Pancreas (tissue), 10 donors: ENCODE measurements around the gene AFF3. TPM values are rescaled to one million over a fixed set of nuclear protein-coding genes. Genes with fewer than 3 reads are reported as not detected.
A peak's percentile ranks its signal among the peaks of the same experiment; 100 is the strongest.

ENCODE experiments used
- ATAC-seq, 4 donors: fragments of 200-7000 bp; cut with Tn5 transposase; one replicate each; pipeline versions ENCODE4 v1.8.0 to v1.9.1; 2020; ENCODE audit warnings: mild to moderate bottlenecking in 4 of 4, moderate library complexity in 4 of 4
- DNase-seq, 6 donors: peaks; one replicate each; pipeline ENCODE4 v3.0.0-alpha.2; 2020
- FAIRE-seq: peaks from 2 replicates; lab custom pipeline; 2012; peaks lifted over from hg19 to GRCh38; lab: Jason Lieb, UNC
- H3K27ac ChIP-seq, 4 donors: fragments of 200-600 bp; sonication (generic); 1 replicate in 3 of 4; 2 replicates in 1 of 4; pipeline versions ENCODE4 v1.5.0 to v1.8.0; 2020
- H3K27me3 ChIP-seq, 4 donors: fragments of 200-600 bp; one replicate each; pipeline ENCODE4 v1.8.0; 2021
- H3K36me3 ChIP-seq, 3 donors: fragments of 200-600 bp; sonication (generic) in 1 of 3; one replicate each; pipeline versions ENCODE4 v1.5.0 to v1.8.0; 2020 to 2021
- H3K4me1 ChIP-seq, 3 donors: fragments of 200-600 bp; one replicate each; pipeline ENCODE4 v1.8.0; 2021
- H3K4me3 ChIP-seq, 4 donors: fragments of 200-600 bp; sonication (generic) in 2 of 4; one replicate each; pipeline versions ENCODE4 v1.5.0 to v1.8.0; 2020 to 2021
- H3K9me3 ChIP-seq, 4 donors: fragments of 200-600 bp; one replicate each; pipeline ENCODE4 v1.8.0; 2021
- CTCF ChIP-seq, 4 donors: fragments of 200-600 bp; sonication (generic) in 3 of 4; IDR thresholded peaks; one replicate each; pipeline versions ENCODE4 v1.5.0 to v1.8.0; 2021; ENCODE audit warnings: antibody characterized with exemption in 4 of 4
- WGBS, 2 donors: extraction: QIAGEN DNeasy Blood & Tissue Kit; methylation state at CpG; one replicate each; pipeline ENCODE4 v1.1.7; 2013; 5-methylcytosine and 5-hydroxymethylcytosine counted together
- intact Hi-C, 3 donors: fragments of 100-400 bp; cut with DNase I; formaldehyde crosslinking; loops; one replicate each; pipeline versions ENCODE4 v1.11.1 to v1.14.2; 2022
- polyA plus RNA-seq, 2 donors: library from polyadenylated mRNA; stranded (reverse); fragments of 200-250 nt; gene quantifications; one replicate each; pipeline ENCODE4 v1.2.3, GENCODE V29; 2013
- total RNA-seq, 6 donors: library from RNA; stranded (reverse); fragmentation: NEBNext Ultra II Directional in 4 of 6; extraction: Animal tissue kit (Norgen Biotek cat#: 25700) in 4 of 6; gene quantifications; one replicate each; pipeline versions ENCODE4 v1.2.1 to v1.2.4, GENCODE V29; 2021 to 2023
- donor health status: healthy with polysubstance abuse.
- donor health status: DM: no; HTN: no; CAD: no; lungs with moderate emphysema.
- donor health status: DM: no; HTN: no; CAD: no.
- donor health status: control.
- donor health status: control.
- donor health status: Bipolar disorder and iron deficiency.
- donor health status: DM: yes; HTN: yes; CAD: no.
- donor health status: DM: no; HTN: no; CAD: no.
- donor health status: DM: no; HTN: no; CAD: no.
- donor health status: DM: yes; HTN: yes; CAD: no.

AFF3 gene
- total and polyA plus RNA-seq, 8 donors, result 0.19 to 1.1 (median 0.54) TPM

GRCh38 chr2:100013892-100014677 lies 128.3 kb downstream of the AFF3 start:
- 53 to 58% methylated on average over 5 of the region's 5 CpGs for WGBS, 2 donors
- FAIRE-seq (no peak), ATAC-seq (peak; percentile 53 to 74 (median 60)), DNase-seq (peak in 3 of 6 donors; percentile 4 to 62 (median 22))
- Histone ChIP-seq H3K4me1 (no peaks in the 10 kb centered on the region), H3K36me3 (no peaks in the 10 kb centered on the region), H3K27me3 (peaks cover 0 to 3% (median 0%) of the 10 kb centered on the region in 4 donors), H3K27ac (no peak overlapping the region), H3K9me3 (no peaks in the 10 kb centered on the region), H3K4me3 (no peak overlapping the region)
- TF ChIP-seq CTCF (IDR thresholded peaks at IDR 0.05), result no peak
- intact Hi-C loops, result no loop called here

GRCh38 chr2:100012561-100012960 lies 129.8 kb downstream of the AFF3 start:
- 80 to 85% methylated on average over 5 of the region's 5 CpGs for WGBS, 2 donors
- Histone ChIP-seq H3K27ac (no peak overlapping the region), H3K4me1 (no peaks in the 10 kb centered on the region), H3K9me3 (no peaks in the 10 kb centered on the region), H3K4me3 (no peak overlapping the region), H3K27me3 (peaks cover 0 to 3% (median 0%) of the 10 kb centered on the region in 4 donors), H3K36me3 (no peaks in the 10 kb centered on the region)
- TF ChIP-seq CTCF (IDR thresholded peaks at IDR 0.05), result no peak
- FAIRE-seq (no peak), DNase-seq (no peak), ATAC-seq (no peak)
- intact Hi-C loops, result no loop called here

DNA sequence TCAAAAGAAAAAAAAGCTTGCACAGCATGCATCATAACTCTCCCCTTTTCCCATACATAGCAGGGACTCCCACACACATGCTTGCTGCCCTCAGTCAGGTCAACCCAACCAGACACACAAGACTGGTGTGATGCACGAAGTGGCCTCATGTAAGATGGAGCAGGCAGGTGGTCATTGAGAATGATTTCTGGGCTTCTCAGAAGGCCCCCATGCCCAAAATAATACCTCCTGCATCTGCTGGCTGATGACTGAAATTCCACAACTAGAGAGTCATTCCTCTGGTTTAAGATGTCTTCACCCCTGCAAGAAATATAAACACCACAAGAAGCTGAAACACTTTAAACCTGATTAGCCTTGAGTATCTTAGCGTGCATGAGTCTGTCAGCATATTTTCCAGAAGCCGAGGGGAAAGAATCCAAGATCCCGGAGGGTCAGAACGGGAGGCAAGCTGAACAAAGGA lies 131.1 kb downstream of the AFF3 start:
- intact Hi-C loops, result no loop called here
- 65 to 76% methylated on average over 5 of the region's 5 CpGs for WGBS, 2 donors
- no peak for FAIRE-seq
- DNase-seq, result no peak
- Histone ChIP-seq H3K4me3 (no peak overlapping the region), H3K27me3 (peaks cover 0 to 8% (median 0%) of the 10 kb centered on the region in 4 donors), H3K36me3 (no peaks in the 10 kb centered on the region), H3K4me1 (no peaks in the 10 kb centered on the region), H3K27ac (no peak overlapping the region), H3K9me3 (no peaks in the 10 kb centered on the region)
- ATAC-seq, result peak in 1 of 4 donors; percentile 25
- TF ChIP-seq CTCF (IDR thresholded peaks at IDR 0.05), result no peak

DNA sequence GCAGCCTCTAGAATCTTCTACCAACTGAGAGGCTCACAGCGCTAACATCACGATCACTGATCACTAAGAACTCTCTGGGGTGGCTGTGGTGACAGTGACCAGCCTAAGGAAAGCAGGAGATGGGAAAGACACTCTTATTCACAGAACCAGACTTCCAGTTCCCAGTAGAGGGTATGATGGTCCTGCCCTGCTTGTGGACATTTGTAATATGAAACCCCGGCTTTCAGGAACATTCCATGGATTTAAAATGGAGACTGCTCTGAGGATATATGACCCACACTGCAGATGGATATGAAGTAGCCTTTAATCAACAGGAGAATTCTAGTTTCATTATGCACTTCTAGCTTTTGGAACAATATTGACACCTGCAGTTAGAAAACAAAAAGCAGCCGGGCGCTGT lies 131.8 kb downstream of the AFF3 start:
- WGBS, 2 donors, result 85 to 89% methylated on average over 5 of the region's 5 CpGs
- Histone ChIP-seq H3K4me1 (no peaks in the 10 kb centered on the region), H3K27ac (no peak overlapping the region), H3K9me3 (no peaks in the 10 kb centered on the region), H3K36me3 (no peaks in the 10 kb centered on the region), H3K4me3 (no peak overlapping the region), H3K27me3 (peaks cover 0 to 10% (median 0%) of the 10 kb centered on the region in 4 donors)
- FAIRE-seq, result no peak
- ATAC-seq, result no peak
- DNase-seq, result no peak
- TF ChIP-seq CTCF (IDR thresholded peaks at IDR 0.05), result no peak
- intact Hi-C loops, result no loop called here

DNA sequence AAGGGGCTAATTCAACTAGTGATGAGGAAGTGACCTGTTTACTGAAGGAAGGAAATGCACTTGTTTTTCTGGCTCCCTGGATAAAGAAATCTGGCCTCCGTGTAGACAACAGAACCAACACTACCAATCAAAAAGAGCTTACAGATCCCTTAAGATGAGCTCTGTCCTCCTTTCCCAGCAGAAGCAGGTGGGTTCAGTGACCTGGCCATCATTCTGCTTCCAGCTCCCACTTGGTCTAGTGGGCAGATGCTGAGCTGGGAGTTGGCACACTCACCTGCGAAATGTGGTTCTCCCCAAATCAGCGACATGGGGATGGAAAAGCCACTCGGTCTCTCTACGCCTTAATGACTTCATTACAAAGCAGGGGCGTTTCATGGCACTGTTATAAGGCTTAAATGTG lies 132.6 kb downstream of the AFF3 start:
- no peaks in the 10 kb centered on the region for H3K36me3 ChIP-seq
- WGBS, 2 donors, result 67 to 69% methylated on average over 6 of the region's 6 CpGs
- no peaks in the 10 kb centered on the region for H3K9me3 ChIP-seq
- TF ChIP-seq CTCF (IDR thresholded peaks at IDR 0.05), result no peak
- no peak overlapping the region for H3K27ac ChIP-seq
- intact Hi-C loops, result no loop called here
- peaks cover 0 to 10% (median 0%) of the 10 kb centered on the region in 4 donors for H3K27me3 ChIP-seq
- no peak for FAIRE-seq
- H3K4me3 ChIP-seq, result no peak overlapping the region
- ATAC-seq, result no peak
- DNase-seq, result no peak
- no peaks in the 10 kb centered on the region for H3K4me1 ChIP-seq
